Activated T-cell treated with anti-CD3 and anti-CD28 coated beads for 4 hours (primary cell): ENCODE measurements around the gene ADAMTS2.
"Not testable (repeated sequence)": the region's sequence is repeated elsewhere in the genome, so short reads cannot be mapped to it uniquely, and the experiment has no call there.

Source experiments
- DNase-seq: peaks from one replicate; pipeline ENCODE4 v3.0.0-alpha.2; 2020

The ADAMTS2 gene

GRCh38 chr5:179118756-179119414 lies 226.4 kb downstream of the ADAMTS2 start:
- no peak for DNase-seq

- DNase-seq, result no peak
Measured at GRCh38 chr5:179118338-179118737, 226.9 kb downstream of the ADAMTS2 start.

GRCh38 chr5:179115845-179116524 lies 229.3 kb downstream of the ADAMTS2 start:
- no peak for DNase-seq

GRCh38 chr5:179115307-179115706 lies 230.0 kb downstream of the ADAMTS2 start:
- no peak for DNase-seq

GRCh38 chr5:179114756-179115155 lies 230.5 kb downstream of the ADAMTS2 start:
- no peak for DNase-seq

- DNase-seq, result no peak
Measured at GRCh38 chr5:179113945-179114641, 231.2 kb downstream of the ADAMTS2 start.

GRCh38 chr5:179113143-179113530 lies 232.1 kb downstream of the ADAMTS2 start:
- no peak for DNase-seq

GRCh38 chr5:179112469-179113142 lies 232.7 kb downstream of the ADAMTS2 start:
- DNase-seq, result no peak

- no peak for DNase-seq
Measured at GRCh38 chr5:179111267-179112207, 233.7 kb downstream of the ADAMTS2 start.

GRCh38 chr5:179110528-179110927 lies 234.7 kb downstream of the ADAMTS2 start:
- DNase-seq, result no peak

GRCh38 chr5:179101282-179101681 lies 244.0 kb downstream of the ADAMTS2 start:
- not testable (repeated sequence) for DNase-seq

- no peak for DNase-seq
Measured at GRCh38 chr5:179089502-179089901, 255.8 kb downstream of the ADAMTS2 start.

- no peak for DNase-seq
Measured at GRCh38 chr5:179080724-179081123, 264.5 kb downstream of the ADAMTS2 start.

- no peak for DNase-seq
Measured at GRCh38 chr5:179079165-179079987, 265.9 kb downstream of the ADAMTS2 start.

- no peak for DNase-seq
Measured at GRCh38 chr5:179065703-179066102, 279.6 kb downstream of the ADAMTS2 start.

GRCh38 chr5:179061025-179061424 lies 284.2 kb downstream of the ADAMTS2 start:
- no peak for DNase-seq
